CD14-positive monocyte (primary cell): ENCODE results near the gene PSMA7. TPM values are rescaled to one million over a fixed set of nuclear protein-coding genes. Genes with fewer than 3 reads are reported as not detected.

Experiments
- DNase-seq, 3 donors: peaks; one replicate each; pipeline ENCODE4 v3.0.0-alpha.2; 2011 to 2022
- H2AFZ ChIP-seq: 2 replicates; pipeline ENCODE4 v1.6.0; 2012; ENCODE audit warnings: mild to moderate bottlenecking, low read depth, low read length, inconsistent platforms; ENCODE audit not compliant: insufficient read depth, poor library complexity, severe bottlenecking
- H3K27ac ChIP-seq, 2 donors: 1 replicate in 1 of 2; 2 replicates in 1 of 2; pipeline ENCODE4 v1.5.1; 2012 to 2013; ENCODE audit warnings: low read length in 2 of 2, control low read depth in 1 of 2, inconsistent platforms in 1 of 2, low read depth in 1 of 2, mild to moderate bottlenecking in 1 of 2
- H3K27me3 ChIP-seq, 2 donors: one replicate each; pipeline versions ENCODE4 v1.6.0 to v1.6.1; 2011 to 2013; ENCODE audit warnings: low read length in 2 of 2; ENCODE audit not compliant: control insufficient read depth in 2 of 2, insufficient read depth in 2 of 2
- H3K36me3 ChIP-seq, 2 donors: replicated peaks in 1 of 2; 1 replicate in 1 of 2; 2 replicates in 1 of 2; pipeline versions ENCODE4 v1.5.1 to v1.6.1; 2012 to 2013; ENCODE audit warnings: low read length in 2 of 2, control low read depth in 1 of 2, inconsistent platforms in 1 of 2, mild to moderate bottlenecking in 1 of 2; ENCODE audit not compliant: insufficient read depth in 2 of 2, control insufficient read depth in 1 of 2
- H3K4me1 ChIP-seq, 2 donors: 1 replicate in 1 of 2; 2 replicates in 1 of 2; pipeline versions ENCODE4 v1.5.1 to v1.6.1; 2012 to 2013; ENCODE audit warnings: low read length in 2 of 2, control low read depth in 1 of 2, inconsistent platforms in 1 of 2, mild to moderate bottlenecking in 1 of 2, moderate library complexity in 1 of 2; ENCODE audit not compliant: insufficient read depth in 2 of 2, control insufficient read depth in 1 of 2
- H3K4me2 ChIP-seq: replicated peaks from 2 replicates; pipeline ENCODE3; 2012; ENCODE audit warnings: low read length, moderate library complexity, mild to moderate bottlenecking; ENCODE audit not compliant: poor library complexity, severe bottlenecking; ENCODE audit errors: extremely low read depth
- H3K4me3 ChIP-seq, 3 experiments: fragments of 200-600 bp in 1 of 3; sonication (generic) in 1 of 3; replicated peaks in 1 of 3; 1 replicate in 2 of 3; 2 replicates in 1 of 3; pipeline ENCODE4 v1.5.1; 2011 to 2013; ENCODE audit warnings: low read length in 3 of 3, mild to moderate bottlenecking in 3 of 3, control low read depth in 2 of 3, low read depth in 2 of 3, inconsistent platforms in 1 of 3, moderate library complexity in 1 of 3
- H3K79me2 ChIP-seq: 2 replicates; pipeline ENCODE4 v1.6.0; 2012; ENCODE audit warnings: mild to moderate bottlenecking, control low read depth, inconsistent platforms, low read length, moderate library complexity; ENCODE audit not compliant: insufficient read depth
- H3K9ac ChIP-seq: 2 replicates; pipeline ENCODE4 v1.6.0; 2017; ENCODE audit warnings: low read length, mild to moderate bottlenecking; ENCODE audit not compliant: insufficient read depth, poor library complexity, severe bottlenecking
- H3K9me3 ChIP-seq, 2 donors: replicated peaks in 1 of 2; 1 replicate in 1 of 2; 2 replicates in 1 of 2; pipeline versions ENCODE4 v1.5.1 to v1.6.1; 2012 to 2013; ENCODE audit warnings: low read length in 2 of 2, control low read depth in 1 of 2; ENCODE audit not compliant: control insufficient read depth in 1 of 2, insufficient read depth in 1 of 2
- H4K20me1 ChIP-seq: 2 replicates; pipeline ENCODE4 v1.6.0; 2012; ENCODE audit warnings: mild to moderate bottlenecking, low read length, control low read depth, moderate library complexity; ENCODE audit not compliant: insufficient read depth
- H3K27ac Mint-ChIP-seq, 7 donors: one replicate each; pipeline ENCODE4 v1.8.0; 2020; ENCODE audit warnings: mild to moderate bottlenecking in 7 of 7, mixed read lengths in 7 of 7, moderate library complexity in 6 of 7, inconsistent platforms in 2 of 7
- H3K27me3 Mint-ChIP-seq, 3 donors: one replicate each; pipeline ENCODE4 v1.8.0; 2021 to 2022; ENCODE audit warnings: low read depth in 3 of 3, mild to moderate bottlenecking in 3 of 3, mixed read lengths in 3 of 3, moderate library complexity in 3 of 3, inconsistent platforms in 1 of 3
- H3K36me3 Mint-ChIP-seq, 2 donors: one replicate each; pipeline ENCODE4 v1.8.0; 2020; ENCODE audit warnings: mixed read lengths in 2 of 2, inconsistent platforms in 1 of 2, mild to moderate bottlenecking in 1 of 2
- H3K4me1 Mint-ChIP-seq: one replicate; pipeline ENCODE4 v1.8.0; 2020; ENCODE audit warnings: mild to moderate bottlenecking, mixed read lengths
- H3K4me3 Mint-ChIP-seq, 2 donors: one replicate each; pipeline ENCODE4 v1.8.0; 2020; ENCODE audit warnings: mild to moderate bottlenecking in 2 of 2, mixed read lengths in 2 of 2, moderate library complexity in 1 of 2
- H3K9me3 Mint-ChIP-seq, 7 donors: one replicate each; pipeline ENCODE4 v1.8.0; 2020 to 2022; ENCODE audit warnings: mixed read lengths in 7 of 7, mild to moderate bottlenecking in 6 of 7, moderate library complexity in 6 of 7, inconsistent platforms in 2 of 7
- WGBS: methylation state at CpG from one replicate; pipeline ENCODE4 v1.1.5; 2013; ENCODE audit warnings: missing lambda C conversion rate; ENCODE audit not compliant: insufficient coverage; 5-methylcytosine and 5-hydroxymethylcytosine counted together
- intact Hi-C, 2 donors: fragments of 100-400 bp; cut with micrococcal nuclease; formaldehyde crosslinking; loops; one replicate each; pipeline versions ENCODE4 v1.15.0 to v1.15.1; 2023
- polyA plus RNA-seq, 3 donors: library from polyadenylated mRNA; depleted of rRNA in 1 of 3; unstranded in 2 of 3; stranded (reverse) in 1 of 3; fragments of 300-500 nt in 2 of 3; fragments of >200 nt in 1 of 3; fragmentation: Illumina TruSeq in 2 of 3; gene quantifications; 1 replicate in 2 of 3; 2 replicates in 1 of 3; pipeline ENCODE4 v1.2.3, GENCODE V29; 2012 to 2021
- TF ChIP-seq, protein P1 (sequence below): fragments of 200-600 bp; IDR thresholded peaks from one replicate; pipeline ENCODE4 v1.8.0; 2022; ENCODE audit warnings: antibody characterized with exemption, mild to moderate bottlenecking

Gene PSMA7
- polyA plus RNA-seq, 3 donors = 402 to 668 (median 527) TPM

DNA sequence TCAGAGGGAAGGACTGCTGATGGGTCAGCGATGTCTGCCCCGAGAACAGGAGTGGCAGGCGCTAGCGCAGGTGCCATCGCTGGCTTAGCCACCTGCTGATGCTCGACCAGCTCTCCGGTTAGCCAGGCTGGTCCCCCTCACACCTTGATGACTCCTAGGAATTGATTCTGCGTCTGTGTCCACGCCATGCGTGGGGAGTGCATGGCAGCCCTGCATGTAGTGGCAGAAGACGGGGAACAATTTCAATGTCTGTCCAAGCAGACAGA is 7.0 kb upstream of the PSMA7 start:
- Mint-ChIP-seq H3K27me3 (no peaks in the 10 kb centered on the region), H3K4me1 (peaks cover 11% of the 10 kb centered on the region), H3K4me3 (no peak overlapping the region), H3K27ac (no peak overlapping the region), H3K9me3 (peaks cover 15 to 22% (median 21%) of the 10 kb centered on the region in 7 donors), H3K36me3 (peaks cover 28 to 51% of the 10 kb centered on the region in 2 donors)
- Histone ChIP-seq H3K4me2 (no peak overlapping the region), H3K4me1 (peaks cover under 1 to 5% of the 10 kb centered on the region in 2 donors), H3K36me3 (peaks cover 4 to 31% of the 10 kb centered on the region in 2 donors), H3K9me3 (peaks cover 8 to 27% of the 10 kb centered on the region in 2 donors), H3K4me3 (no peak overlapping the region), H4K20me1 (peaks cover 98% of the 10 kb centered on the region), H3K27ac (no peak overlapping the region), H3K27me3 (no peaks in the 10 kb centered on the region), H2AFZ (no peak overlapping the region), H3K9ac (no peak overlapping the region), H3K79me2 (peaks cover 96% of the 10 kb centered on the region)
- TF ChIP-seq, protein P1, sequence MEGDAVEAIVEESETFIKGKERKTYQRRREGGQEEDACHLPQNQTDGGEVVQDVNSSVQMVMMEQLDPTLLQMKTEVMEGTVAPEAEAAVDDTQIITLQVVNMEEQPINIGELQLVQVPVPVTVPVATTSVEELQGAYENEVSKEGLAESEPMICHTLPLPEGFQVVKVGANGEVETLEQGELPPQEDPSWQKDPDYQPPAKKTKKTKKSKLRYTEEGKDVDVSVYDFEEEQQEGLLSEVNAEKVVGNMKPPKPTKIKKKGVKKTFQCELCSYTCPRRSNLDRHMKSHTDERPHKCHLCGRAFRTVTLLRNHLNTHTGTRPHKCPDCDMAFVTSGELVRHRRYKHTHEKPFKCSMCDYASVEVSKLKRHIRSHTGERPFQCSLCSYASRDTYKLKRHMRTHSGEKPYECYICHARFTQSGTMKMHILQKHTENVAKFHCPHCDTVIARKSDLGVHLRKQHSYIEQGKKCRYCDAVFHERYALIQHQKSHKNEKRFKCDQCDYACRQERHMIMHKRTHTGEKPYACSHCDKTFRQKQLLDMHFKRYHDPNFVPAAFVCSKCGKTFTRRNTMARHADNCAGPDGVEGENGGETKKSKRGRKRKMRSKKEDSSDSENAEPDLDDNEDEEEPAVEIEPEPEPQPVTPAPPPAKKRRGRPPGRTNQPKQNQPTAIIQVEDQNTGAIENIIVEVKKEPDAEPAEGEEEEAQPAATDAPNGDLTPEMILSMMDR = no peak
- DNase-seq = no peak
- intact Hi-C loops = no loop called here
- WGBS = 98% methylated on average over 9 of the region's 11 CpGs

DNA sequence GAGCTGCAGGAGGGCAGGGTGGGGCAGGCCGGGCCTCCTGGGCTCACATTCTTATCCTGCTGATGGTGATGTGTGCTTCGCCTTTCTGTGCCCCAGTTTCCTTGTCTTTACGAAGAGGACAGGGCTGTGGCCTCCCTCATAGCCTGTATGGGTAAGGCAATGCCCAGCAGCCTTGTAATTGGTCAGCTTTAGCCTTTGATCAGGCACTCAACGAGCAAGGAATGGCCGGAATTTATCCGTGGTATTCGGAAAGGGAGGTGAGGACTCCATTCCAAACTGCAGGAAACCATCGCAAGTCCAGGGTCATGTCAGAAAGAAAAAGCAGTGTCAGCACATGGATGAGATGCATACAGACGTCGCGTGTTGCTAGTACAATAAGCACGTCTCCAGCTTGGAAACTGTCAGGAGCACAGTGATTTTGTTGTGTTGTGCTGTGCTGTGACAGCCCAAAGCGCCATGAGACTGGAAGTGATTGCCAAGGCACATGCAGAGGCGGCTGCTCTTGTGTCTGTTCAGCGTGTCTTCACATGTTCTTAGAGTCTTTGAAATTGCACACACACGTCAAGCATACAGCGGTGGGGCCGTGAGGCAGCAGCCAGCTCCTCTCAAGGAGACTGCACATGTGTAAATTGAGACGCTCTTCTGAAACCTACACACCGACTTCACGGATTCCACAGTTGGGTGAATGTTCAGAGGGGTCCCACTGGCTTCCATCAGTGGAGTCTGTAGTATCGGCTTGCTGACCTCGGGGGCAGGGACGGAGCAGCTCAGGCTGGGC is 6.5 kb upstream of the PSMA7 start:
- H3K27ac ChIP-seq = no peak overlapping the region
- H2AFZ ChIP-seq = no peak overlapping the region
- peaks cover 98% of the 10 kb centered on the region for H3K79me2 ChIP-seq
- H3K27me3 ChIP-seq = no peaks in the 10 kb centered on the region
- Mint-ChIP-seq H3K27me3 (no peaks in the 10 kb centered on the region), H3K4me3 (no peak overlapping the region), H3K9me3 (peaks cover 15 to 22% (median 21%) of the 10 kb centered on the region in 7 donors), H3K36me3 (peaks cover 26 to 46% of the 10 kb centered on the region in 2 donors), H3K4me1 (peaks cover 16% of the 10 kb centered on the region), H3K27ac (peak overlapping the region in 3 of 7 donors; percentile 44 to 83 (median 58))
- H4K20me1 ChIP-seq = peaks cover 98% of the 10 kb centered on the region
- H3K4me1 ChIP-seq = peaks cover 6 to 10% of the 10 kb centered on the region in 2 donors
- no peak overlapping the region for H3K4me2 ChIP-seq
- peaks cover 4 to 26% of the 10 kb centered on the region in 2 donors for H3K36me3 ChIP-seq
- H3K4me3 ChIP-seq = no peak overlapping the region
- WGBS = 98% methylated on average over 21 of the region's 24 CpGs
- TF ChIP-seq, protein P1 = no peak
- no peak overlapping the region for H3K9ac ChIP-seq
- no peak for DNase-seq
- intact Hi-C loops = loop anchor here in 1 of 2 donors (10.0 kb wide), 2 partner anchors 655 to 1835 kb away; partner anchors contain the start of genes OGFR and PRPF6
- H3K9me3 ChIP-seq = peaks cover 8 to 27% of the 10 kb centered on the region in 2 donors
